Left renal cortex interstitium (tissue), 4 donors: ENCODE results near the gene ERCC1. TPM values are rescaled to one million over a fixed set of nuclear protein-coding genes. Genes with fewer than 3 reads are reported as not detected.

Source experiments
- DNase-seq, 4 donors: peaks; one replicate each; pipeline ENCODE4 v3.0.0-alpha.2; 2013; ENCODE audit warnings: low read depth in 4 of 4, low spot score in 2 of 4, missing footprints in 1 of 4
- polyA plus RNA-seq, 4 donors: library from polyadenylated mRNA; unstranded; fragments of 120-200 nt; gene quantifications; one replicate each; pipeline ENCODE4 v1.2.1, GENCODE V29; 2013; ENCODE audit not compliant: insufficient read length in 4 of 4

The ERCC1 gene
- polyA plus RNA-seq, 4 donors, result 69.2 to 98.2 (median 91.8) TPM

GRCh38 chr19:45456500-45456815, 32.7 kb upstream of the ERCC1 start:
- no peak for DNase-seq

GRCh38 chr19:45455707-45456499, 32.2 kb upstream of the ERCC1 start:
- DNase-seq, result no peak

- no peak for DNase-seq
Measured at GRCh38 chr19:45451850-45452387, 28.2 kb upstream of the ERCC1 start.

GRCh38 chr19:45451131-45451849, 27.6 kb upstream of the ERCC1 start:
- no peak for DNase-seq

- DNase-seq, result no peak
Measured at GRCh38 chr19:45450012-45450333, 26.3 kb upstream of the ERCC1 start.

- DNase-seq, result no peak
Measured at GRCh38 chr19:45448887-45449299, 25.2 kb upstream of the ERCC1 start.

- no peak for DNase-seq
Measured at GRCh38 chr19:45448425-45448756, 24.7 kb upstream of the ERCC1 start.

- no peak for DNase-seq
Measured at GRCh38 chr19:45446944-45447343, 23.2 kb upstream of the ERCC1 start.

GRCh38 chr19:45446295-45446694, 22.6 kb upstream of the ERCC1 start:
- DNase-seq, result no peak

GRCh38 chr19:45445139-45445538, 21.4 kb upstream of the ERCC1 start:
- DNase-seq, result no peak

- DNase-seq, result no peak
Measured at GRCh38 chr19:45444318-45445041, 20.8 kb upstream of the ERCC1 start.

GRCh38 chr19:45443462-45444317, 20.0 kb upstream of the ERCC1 start:
- no peak for DNase-seq

GRCh38 chr19:45442778-45443461, 19.2 kb upstream of the ERCC1 start:
- DNase-seq, result no peak

GRCh38 chr19:45442408-45442777, 18.7 kb upstream of the ERCC1 start:
- no peak for DNase-seq

GRCh38 chr19:45440873-45441654, 17.3 kb upstream of the ERCC1 start:
- no peak for DNase-seq

GRCh38 chr19:45440259-45440638, 16.5 kb upstream of the ERCC1 start:
- no peak for DNase-seq

- DNase-seq, result no peak
Measured at GRCh38 chr19:45439569-45440258, 16.0 kb upstream of the ERCC1 start.

GRCh38 chr19:45439190-45439568, 15.5 kb upstream of the ERCC1 start:
- no peak for DNase-seq

- no peak for DNase-seq
Measured at GRCh38 chr19:45437328-45437727, 13.6 kb upstream of the ERCC1 start.
